SK-N-SH (cell line): ENCODE results near the gene COX7B. TPM values are rescaled to one million over a fixed set of nuclear protein-coding genes. Genes with fewer than 3 reads are reported as not detected.

Experiments
- CTCF ChIA-PET: fragments of 300-600, 350-600 bp; formaldehyde crosslinking; extraction: SDS; loops from one replicate; lab custom pipeline; 2021; lab: Yijun Ruan, JAX
- POLR2A ChIA-PET: fragments of 350-600 bp; sonication (Branson Sonifier 250); formaldehyde crosslinking; extraction: SDS; loops from one replicate; lab custom pipeline; 2020; ENCODE audit warnings: antibody characterized with exemption, inconsistent platforms; lab: Yijun Ruan, JAX
- DNase-seq: peaks from one replicate; pipeline ENCODE4 v3.0.0; 2012
- H2AFZ ChIP-seq: fragments of 200-600 bp; sonication (generic); 2 replicates; pipeline ENCODE4 v1.8.1; 2016; ENCODE audit warnings: antibody characterized with exemption, mild to moderate bottlenecking, low read depth
- H3F3A ChIP-seq: fragments of 200-600 bp; sonication (generic); replicated peaks from 2 replicates; pipeline ENCODE3; 2016; ENCODE audit warnings: antibody characterized with exemption, mild to moderate bottlenecking; ENCODE audit not compliant: insufficient read depth
- H3K27ac ChIP-seq, 2 experiments: fragments of 200-500 bp in 1 of 2; fragments of 200-600 bp in 1 of 2; sonication (Bioruptor generic) in 1 of 2; sonication (generic), shearing (Covaris generic) in 1 of 2; 2 replicates each; pipeline versions ENCODE4 v1.5.1 to v1.6.1; 2014 to 2016; ENCODE audit warnings: low read depth in 2 of 2, inconsistent platforms in 1 of 2, low read length in 1 of 2, mild to moderate bottlenecking in 1 of 2, mixed read lengths in 1 of 2
- H3K27me3 ChIP-seq: fragments of 200-600 bp; sonication (generic), shearing (Covaris generic); 2 replicates; pipeline ENCODE4 v1.6.1; 2016; ENCODE audit warnings: mixed run types; ENCODE audit not compliant: insufficient read depth
- H3K36me3 ChIP-seq, 2 experiments: fragments of 200-500 bp in 1 of 2; fragments of 200-600 bp in 1 of 2; sonication (Bioruptor generic) in 1 of 2; sonication (generic) in 1 of 2; replicated peaks in 1 of 2; 2 replicates each; pipeline versions ENCODE3 to v1.5.1; 2014 to 2016; ENCODE audit warnings: low read length in 1 of 2, mild to moderate bottlenecking in 1 of 2; ENCODE audit not compliant: insufficient read depth in 2 of 2, control insufficient read depth in 1 of 2
- H3K4me1 ChIP-seq, 2 experiments: fragments of 200-500 bp in 1 of 2; fragments of 200-600 bp in 1 of 2; sonication (Bioruptor generic) in 1 of 2; sonication (generic), shearing (Covaris generic) in 1 of 2; 2 replicates each; pipeline versions ENCODE4 v1.5.1 to v1.6.1; 2014 to 2016; ENCODE audit warnings: low read depth in 1 of 2, low read length in 1 of 2, mixed run types in 1 of 2; ENCODE audit not compliant: insufficient read depth in 2 of 2, control insufficient read depth in 1 of 2
- H3K4me2 ChIP-seq: fragments of 200-600 bp; sonication (generic), shearing (Covaris generic); 2 replicates; pipeline ENCODE4 v1.6.1; 2017; ENCODE audit warnings: mixed run types
- H3K4me3 ChIP-seq, 2 experiments: fragments of 200-500 bp in 1 of 2; fragments of 200-600 bp in 1 of 2; sonication (Bioruptor generic) in 1 of 2; sonication (generic), shearing (Covaris generic) in 1 of 2; 2 replicates each; pipeline versions ENCODE4 v1.5.1 to v1.8.1; 2014 to 2016; ENCODE audit warnings: low read depth in 2 of 2, inconsistent platforms in 1 of 2, low read length in 1 of 2, mild to moderate bottlenecking in 1 of 2, mixed read lengths in 1 of 2, moderate library complexity in 1 of 2
- H3K79me2 ChIP-seq: fragments of 200-600 bp; sonication (generic); 2 replicates; pipeline ENCODE4 v1.8.1; 2017; ENCODE audit warnings: mild to moderate bottlenecking; ENCODE audit not compliant: insufficient read depth
- H3K9ac ChIP-seq: fragments of 200-600 bp; sonication (generic); 2 replicates; pipeline ENCODE4 v1.6.1; 2017; ENCODE audit warnings: mixed run types
- H3K9me2 ChIP-seq: fragments of 200-600 bp; sonication (generic); 2 replicates; pipeline ENCODE4 v1.6.1; 2017; ENCODE audit warnings: mixed run types
- H3K9me3 ChIP-seq: fragments of 200-600 bp; sonication (generic); 2 replicates; pipeline ENCODE4 v1.6.1; 2017; ENCODE audit warnings: mixed run types, mild to moderate bottlenecking, moderate library complexity
- H4K20me1 ChIP-seq: fragments of 200-600 bp; sonication (generic); 2 replicates; pipeline ENCODE4 v1.6.1; 2017; ENCODE audit warnings: mild to moderate bottlenecking, mixed run types; ENCODE audit not compliant: insufficient read depth
- CHD2 ChIP-seq: fragments of 150-350 bp; IDR thresholded peaks from 2 replicates; pipeline ENCODE4 v1.6.1; 2018; ENCODE audit warnings: low read length; ENCODE audit not compliant: partially characterized antibody
- FOXM1 ChIP-seq: IDR thresholded peaks from 2 replicates; pipeline ENCODE4 v1.4.0; 2012; ENCODE audit warnings: low read depth, mild to moderate bottlenecking
- GABPA ChIP-seq: IDR thresholded peaks from 2 replicates; pipeline ENCODE4 v1.4.0; 2012; ENCODE audit warnings: low read depth, mild to moderate bottlenecking
- IRF3 ChIP-seq: fragments of 150-350 bp; IDR thresholded peaks from 2 replicates; pipeline ENCODE4 v1.6.1; 2016; ENCODE audit warnings: mild to moderate bottlenecking, low read depth, low read length
- MAX ChIP-seq: IDR thresholded peaks from 2 replicates; pipeline ENCODE4 v1.4.0; 2012; ENCODE audit warnings: low read depth
- NFIC ChIP-seq: IDR thresholded peaks from 2 replicates; pipeline ENCODE4 v1.4.0; 2012; ENCODE audit warnings: borderline replicate concordance
- NRF1 ChIP-seq: IDR thresholded peaks from 2 replicates; pipeline ENCODE4 v1.6.1; 2012; ENCODE audit warnings: low read depth, mild to moderate bottlenecking, low read length
- PBX3 ChIP-seq: IDR thresholded peaks from 2 replicates; pipeline ENCODE4; 2012
- POLR2AphosphoS5 ChIP-seq: IDR thresholded peaks from 2 replicates; pipeline ENCODE4 v1.6.1; 2012; ENCODE audit warnings: low read depth, low read length
- RXRA ChIP-seq: IDR thresholded peaks from 2 replicates; pipeline ENCODE4 v1.4.0; 2012; ENCODE audit warnings: low read depth, mild to moderate bottlenecking, borderline replicate concordance
- SIN3A ChIP-seq: IDR thresholded peaks from 2 replicates; pipeline ENCODE4 v1.6.1; 2012; ENCODE audit warnings: low read depth, mild to moderate bottlenecking, low read length, moderate library complexity, borderline replicate concordance
- SMC3 ChIP-seq: IDR thresholded peaks from 2 replicates; pipeline ENCODE4 v1.6.1; 2012; ENCODE audit warnings: low read depth, low read length, improper control_type of control experiment
- TAF1 ChIP-seq: IDR thresholded peaks from 2 replicates; pipeline ENCODE4 v1.6.1; 2012; ENCODE audit warnings: low read depth, mild to moderate bottlenecking, low read length, moderate library complexity, borderline replicate concordance
- TCF12 ChIP-seq: IDR thresholded peaks from 2 replicates; pipeline ENCODE4 v1.4.0; 2012
- TEAD4 ChIP-seq: IDR thresholded peaks from 2 replicates; pipeline ENCODE4 v1.4.0; 2012; ENCODE audit warnings: mild to moderate bottlenecking, borderline replicate concordance; ENCODE audit not compliant: insufficient read depth
- USF1 ChIP-seq: IDR thresholded peaks from 2 replicates; pipeline ENCODE4 v1.4.0; 2012; ENCODE audit warnings: low read depth, borderline replicate concordance
- YY1 ChIP-seq: IDR thresholded peaks from 2 replicates; pipeline ENCODE4 v1.4.0; 2012; ENCODE audit warnings: low read depth, mild to moderate bottlenecking
- ZBTB33 ChIP-seq: IDR thresholded peaks from 2 replicates; pipeline ENCODE4 v1.4.0; 2012; ENCODE audit warnings: low read depth, borderline replicate concordance
- WGBS: methylation state at CpG from one replicate; pipeline ENCODE4 v1.1.6; 2017; ENCODE audit warnings: low lambda C conversion rate; 5-methylcytosine and 5-hydroxymethylcytosine counted together
- polyA plus RNA-seq, 3 experiments: library from polyadenylated mRNA; depleted of rRNA; stranded (reverse); fragments of >200 nt; gene quantifications; 2 replicates each; pipeline ENCODE4 v1.2.3, GENCODE V29; 2012

The COX7B gene
- polyA plus RNA-seq, 1 of the 3 experiments (the other 2 are of a cell fraction): 1,029 TPM

GRCh38 chrX:77949840-77950239, 50.6 kb downstream of the COX7B start:
- Histone ChIP-seq H3K9me3 (no peaks in the 10 kb centered on the region), H3F3A (peaks cover 4% of the 10 kb centered on the region), H2AFZ (no peak overlapping the region), H3K9ac (no peak overlapping the region), H3K4me3 (no peak overlapping the region), H3K27ac (peak overlapping the region; percentile 25 to 62; a peak in 3 of 4 replicates), H3K79me2 (no peaks in the 10 kb centered on the region; the same call in 1 of the 2 replicates), H3K4me2 (no peak overlapping the region), H4K20me1 (no peaks in the 10 kb centered on the region; the same call in 1 of the 2 replicates), H3K9me2 (no peaks in the 10 kb centered on the region; the same call in 1 of the 2 replicates), H3K36me3 (no peaks in the 10 kb centered on the region), H3K27me3 (no peaks in the 10 kb centered on the region; the same call in 1 of the 2 replicates), H3K4me1 (peaks cover 0 to 5% of the 10 kb centered on the region in 2 experiments; a peak in 2 of 4 replicates)
- POLR2A ChIA-PET: no interaction called here
- DNase-seq: no peak
- TF ChIP-seq SMC3 (no peak), IRF3 (no peak), PBX3 (no peak), RXRA (no peak), ZBTB33 (no peak), NFIC (no peak)
- 42% methylated on average over 2 of the region's 2 CpGs for WGBS
- CTCF ChIA-PET: interaction anchor here (1.0 kb wide), 1 partner anchor 9 kb away, joined by 3 read pairs; no protein-coding TSS in a partner anchor

GRCh38 chrX:77952173-77952572, 52.9 kb downstream of the COX7B start:
- no peaks in the 10 kb centered on the region for H3K9me3 ChIP-seq
- no peak overlapping the region for H2AFZ ChIP-seq
- no peak for DNase-seq
- H3K27me3 ChIP-seq: no peaks in the 10 kb centered on the region; the same call in 1 of the 2 replicates
- CTCF ChIA-PET: no interaction called here
- peaks cover 0 to 5% of the 10 kb centered on the region in 2 experiments; a peak in 2 of 4 replicates for H3K4me1 ChIP-seq
- H3K9me2 ChIP-seq: no peaks in the 10 kb centered on the region; the same call in 1 of the 2 replicates
- WGBS: 31% methylated on average over 1 of the region's 1 CpG
- no peak overlapping the region for H3K4me3 ChIP-seq
- H4K20me1 ChIP-seq: no peaks in the 10 kb centered on the region; the same call in 1 of the 2 replicates
- POLR2A ChIA-PET: no interaction called here
- no peaks in the 10 kb centered on the region for H3K36me3 ChIP-seq
- H3F3A ChIP-seq: peaks cover 7% of the 10 kb centered on the region
- no peaks in the 10 kb centered on the region; the same call in 1 of the 2 replicates for H3K79me2 ChIP-seq
- no peak overlapping the region for H3K4me2 ChIP-seq
- no peak overlapping the region for H3K9ac ChIP-seq
- no peak overlapping the region for H3K27ac ChIP-seq
- TF ChIP-seq TCF12 (no peak), NFIC (no peak), GABPA (no peak), TAF1 (no peak), YY1 (no peak), SMC3 (no peak), POLR2AphosphoS5 (no peak), PBX3 (no peak), MAX (no peak), FOXM1 (no peak), IRF3 (no peak), USF1 (no peak), SIN3A (no peak), CHD2 (no peak), TEAD4 (no peak), NRF1 (no peak)
